ENCODE measurements around the gene MXD3.

Gene MXD3

GRCh38 chr5:177311723-177312648 lies at the start of gene MXD3:
TSS of gene MXD3 (minus strand) at chr5:177311898. CDS start at chr5:177311830, 68 bp downstream.
- TF ChIP-seq CTCF (IDR thresholded peaks at IDR 0.05), result no peak

GRCh38 chr5:177359860-177360259 lies 48.2 kb upstream of the MXD3 start:
- TF ChIP-seq CTCF (IDR thresholded peaks at IDR 0.05), result no peak

- no peak for TF ChIP-seq CTCF (IDR thresholded peaks at IDR 0.05)
These were observed 47.8 kb upstream of the MXD3 start for GRCh38 chr5:177359451-177359851.

GRCh38 chr5:177358370-177358819 lies 46.7 kb upstream of the MXD3 start:
- no peak for TF ChIP-seq CTCF (IDR thresholded peaks at IDR 0.05)

GRCh38 chr5:177357459-177358351 lies 46.0 kb upstream of the MXD3 start, which contains the start of gene RGS14:
TSS of gene RGS14 (plus strand) at chr5:177357924. CDS start at chr5:177358025, 101 bp downstream.
- TF ChIP-seq CTCF (IDR thresholded peaks at IDR 0.05), result no peak

- TF ChIP-seq CTCF (IDR thresholded peaks at IDR 0.05), result no peak
These were observed 45.4 kb upstream of the MXD3 start for GRCh38 chr5:177357146-177357458.

- TF ChIP-seq CTCF (IDR thresholded peaks at IDR 0.05), result no peak
These were observed 45.0 kb upstream of the MXD3 start for GRCh38 chr5:177356746-177357145.
